Large intestine (tissue), 3 donors: ENCODE data around the gene UBE3A. TPM values are rescaled to one million over a fixed set of nuclear protein-coding genes. Genes with fewer than 3 reads are reported as not detected.
A peak's percentile ranks its signal among the peaks of the same experiment; 100 is the strongest.

Experiments used
- DNase-seq, 2 donors: peaks; one replicate each; pipeline versions ENCODE4 v3.0.0 to v3.0.0-alpha.2; 2013
- H3K27ac ChIP-seq: one replicate; pipeline ENCODE4 v1.5.1; 2013; ENCODE audit warnings: low read length
- H3K27me3 ChIP-seq: 2 replicates; pipeline ENCODE4 v1.6.1; 2013; ENCODE audit warnings: low read length; ENCODE audit not compliant: control insufficient read depth, insufficient read depth
- H3K36me3 ChIP-seq: 2 replicates; pipeline ENCODE4 v1.6.1; 2013; ENCODE audit warnings: low read length; ENCODE audit not compliant: control insufficient read depth, insufficient read depth
- H3K4me1 ChIP-seq: one replicate; pipeline ENCODE4 v1.6.1; 2013; ENCODE audit warnings: low read length; ENCODE audit not compliant: control insufficient read depth, insufficient read depth
- H3K4me3 ChIP-seq: one replicate; pipeline ENCODE4 v1.5.1; 2013; ENCODE audit warnings: low read length
- H3K9me3 ChIP-seq: one replicate; pipeline ENCODE4 v1.6.1; 2013; ENCODE audit warnings: mild to moderate bottlenecking, low read depth, low read length, moderate library complexity; ENCODE audit not compliant: control insufficient read depth
- WGBS: methylation state at CpG from one replicate; pipeline ENCODE4 v1.1.5; 2013; ENCODE audit warnings: low lambda C conversion rate; ENCODE audit not compliant: insufficient coverage; 5-methylcytosine and 5-hydroxymethylcytosine counted together
- polyA plus RNA-seq: library from polyadenylated mRNA; unstranded; fragments of 120-200 nt; gene quantifications from one replicate; pipeline ENCODE4 v1.2.1, GENCODE V29; 2013

UBE3A gene
- polyA plus RNA-seq, 1 donor: 54.5 TPM

DNA sequence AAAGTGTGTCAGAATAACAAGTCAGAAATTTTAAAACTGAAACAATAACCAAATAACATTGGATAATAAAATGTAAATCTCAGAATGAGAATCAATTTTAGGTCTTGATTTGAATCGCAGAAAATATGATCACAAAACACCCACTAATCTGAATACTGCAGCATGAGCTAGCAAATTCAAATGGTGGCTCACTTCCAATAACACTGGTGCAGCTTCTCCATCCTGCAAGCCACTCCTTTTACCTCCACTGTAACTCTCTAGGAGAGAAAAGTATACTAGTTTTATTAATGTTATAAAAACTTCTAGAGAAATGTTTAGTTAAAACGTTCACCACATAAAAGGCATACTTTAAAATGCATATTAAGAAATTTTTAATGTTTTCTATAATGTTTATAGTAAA, 30.4 kb downstream of the UBE3A start:
- no peak for DNase-seq

DNA sequence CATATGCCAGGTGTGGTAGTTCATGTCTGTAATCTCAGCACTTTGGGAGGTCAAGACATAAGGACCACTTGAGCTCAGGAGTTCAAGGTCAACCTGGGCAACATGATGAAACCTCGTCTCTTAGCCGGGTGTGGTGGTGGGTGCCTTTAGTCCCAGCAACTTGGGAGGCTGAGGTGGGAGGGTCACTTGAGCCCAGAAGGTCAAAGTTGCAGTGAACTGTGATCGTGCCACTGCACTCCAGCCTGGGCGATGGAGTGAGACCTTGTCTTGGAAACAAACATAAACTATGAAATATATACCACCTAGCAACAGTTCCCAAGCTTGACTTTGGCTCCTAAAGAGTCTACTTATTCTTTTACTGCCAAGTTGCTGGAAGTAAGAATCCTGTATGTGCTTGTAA, 30.9 kb downstream of the UBE3A start:
- DNase-seq: no peak
- Histone ChIP-seq H3K36me3 (peaks cover 19% of the 10 kb centered on the region), H3K27ac (no peak overlapping the region), H3K9me3 (no peaks in the 10 kb centered on the region), H3K4me1 (no peaks in the 10 kb centered on the region), H3K27me3 (no peaks in the 10 kb centered on the region), H3K4me3 (no peak overlapping the region)
- WGBS: no CpG with 5 or more reads among the region's 4 CpGs

More for the DNA sequence above, 30.4 kb downstream of the UBE3A start:
- Histone ChIP-seq H3K36me3 (peaks cover 15% of the 10 kb centered on the region), H3K27ac (no peak overlapping the region), H3K9me3 (no peaks in the 10 kb centered on the region), H3K27me3 (no peaks in the 10 kb centered on the region), H3K4me1 (no peaks in the 10 kb centered on the region), H3K4me3 (no peak overlapping the region)
- WGBS: 83% methylated on average over 1 of the region's 2 CpGs

DNA sequence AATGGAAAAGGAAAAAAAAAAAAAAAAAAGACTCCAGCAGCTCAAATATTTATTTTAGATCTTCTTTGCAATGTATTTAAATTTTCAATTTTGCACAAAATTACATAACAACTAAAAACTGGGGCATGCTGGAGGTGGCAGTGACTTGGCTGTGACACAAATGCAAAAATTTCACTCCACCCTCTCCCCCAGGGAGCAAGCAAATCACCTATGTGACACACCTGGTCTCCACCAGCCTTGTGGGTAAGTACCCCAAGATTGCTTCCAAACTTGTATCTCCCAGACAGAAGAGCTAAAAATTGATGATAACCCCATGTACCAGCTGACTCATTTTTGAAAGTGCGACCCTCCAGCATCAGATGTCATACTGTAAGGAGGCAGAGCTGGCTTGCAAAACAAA, 32.0 kb downstream of the UBE3A start:
- WGBS: 100% methylated on average over 1 of the region's 1 CpG
- H3K4me3 ChIP-seq: no peak overlapping the region
- peaks cover 7% of the 10 kb centered on the region for H3K9me3 ChIP-seq
- peaks cover 30% of the 10 kb centered on the region for H3K36me3 ChIP-seq
- no peak overlapping the region for H3K27ac ChIP-seq
- H3K4me1 ChIP-seq: no peaks in the 10 kb centered on the region
- no peaks in the 10 kb centered on the region for H3K27me3 ChIP-seq
- no peak for DNase-seq

DNA sequence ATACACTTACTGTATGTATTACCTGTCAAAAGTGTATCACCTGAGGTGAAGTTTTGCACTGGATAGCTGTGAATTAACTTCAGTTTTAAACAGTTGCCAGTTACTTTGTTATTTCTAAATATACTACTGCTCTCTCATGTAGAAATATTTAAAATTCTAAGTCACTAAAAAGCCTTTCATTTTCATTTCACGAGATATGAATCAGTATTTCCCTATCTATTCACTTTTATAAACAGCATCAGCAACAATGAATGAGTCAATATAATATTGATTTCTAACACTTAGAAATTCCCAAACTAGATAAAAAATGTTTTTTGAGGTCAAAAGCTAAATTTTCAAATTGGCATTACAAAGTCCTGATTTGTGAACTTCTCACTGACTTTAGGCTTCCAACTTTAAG, 32.6 kb downstream of the UBE3A start:
- H3K9me3 ChIP-seq: peaks cover 13% of the 10 kb centered on the region
- DNase-seq: no peak
- peaks cover 30% of the 10 kb centered on the region for H3K36me3 ChIP-seq
- H3K27me3 ChIP-seq: no peaks in the 10 kb centered on the region
- WGBS: 100% methylated on average over 1 of the region's 1 CpG
- H3K4me1 ChIP-seq: no peaks in the 10 kb centered on the region
- H3K27ac ChIP-seq: no peak overlapping the region
- no peak overlapping the region for H3K4me3 ChIP-seq

DNA sequence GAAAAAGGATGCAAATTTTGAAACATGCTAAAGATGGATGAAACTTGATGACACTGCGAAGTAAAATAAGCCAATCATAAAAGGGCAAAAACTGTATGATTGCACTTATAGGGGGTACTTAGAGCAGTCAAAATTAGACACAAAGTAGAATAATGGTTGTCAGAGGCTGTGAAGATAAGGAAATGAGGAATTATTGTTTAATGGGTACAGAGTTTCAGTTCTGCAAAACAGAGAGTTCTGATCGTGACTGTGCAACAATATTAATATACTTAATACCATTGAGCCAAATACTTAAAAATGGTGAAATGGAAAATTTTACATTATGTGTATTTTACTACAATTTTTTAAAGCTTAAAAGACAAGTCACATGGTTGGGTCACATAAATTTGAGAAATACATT, 35.1 kb downstream of the UBE3A start:
- H3K4me1 ChIP-seq: no peaks in the 10 kb centered on the region
- no peaks in the 10 kb centered on the region for H3K27me3 ChIP-seq
- no peak for DNase-seq
- H3K4me3 ChIP-seq: no peak overlapping the region
- 100% methylated on average over 2 of the region's 2 CpGs for WGBS
- peaks cover 30% of the 10 kb centered on the region for H3K36me3 ChIP-seq
- H3K9me3 ChIP-seq: peaks cover 15% of the 10 kb centered on the region
- no peak overlapping the region for H3K27ac ChIP-seq

DNA sequence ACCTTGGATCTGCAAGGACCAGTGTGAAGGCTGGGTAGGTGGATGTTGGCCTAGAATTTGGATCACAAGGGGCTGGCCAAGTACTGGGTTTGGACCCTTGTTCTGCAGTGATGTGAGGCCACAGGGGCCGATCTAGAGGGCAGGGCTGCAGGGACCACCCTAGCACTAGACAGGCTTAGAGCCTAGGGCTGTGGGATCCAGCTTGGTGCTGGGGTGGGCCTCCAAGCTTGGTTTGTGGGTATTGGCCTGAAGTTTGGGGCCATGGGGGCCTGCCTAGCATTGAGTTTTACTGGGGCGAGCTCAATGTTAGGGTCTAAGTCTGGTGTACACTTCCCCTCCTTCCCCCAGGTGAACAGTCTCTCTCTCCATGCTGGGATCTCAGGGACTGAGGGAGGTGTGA, 36.5 kb downstream of the UBE3A start:
- Histone ChIP-seq H3K27ac (no peak overlapping the region), H3K4me3 (no peak overlapping the region), H3K4me1 (no peaks in the 10 kb centered on the region), H3K27me3 (no peaks in the 10 kb centered on the region), H3K9me3 (peaks cover 15% of the 10 kb centered on the region), H3K36me3 (peaks cover 30% of the 10 kb centered on the region)
- peak in 1 of 2 donors; percentile 7 for DNase-seq
- WGBS: no CpG with 5 or more reads among the region's 2 CpGs

DNA sequence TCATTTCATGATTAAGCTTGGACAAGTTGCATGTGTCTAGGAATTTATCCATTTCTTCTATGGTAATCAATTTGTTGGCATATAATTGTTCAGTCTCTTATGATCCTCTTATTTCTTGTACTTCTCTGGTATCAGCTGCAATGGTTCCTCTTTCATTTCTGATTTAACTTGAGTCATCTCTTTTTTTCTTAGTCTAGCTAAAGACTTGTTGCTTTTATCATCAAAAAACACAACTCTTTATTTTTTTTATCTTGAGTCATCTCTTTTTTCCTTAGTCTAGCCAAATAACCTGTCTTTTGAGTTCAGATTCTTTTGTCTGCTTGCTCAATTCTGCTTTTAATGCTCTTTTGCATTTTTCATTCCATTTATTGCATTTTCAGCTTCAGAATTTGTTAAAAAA, 37.3 kb downstream of the UBE3A start:
- Histone ChIP-seq H3K9me3 (peaks cover 15% of the 10 kb centered on the region), H3K27me3 (no peaks in the 10 kb centered on the region), H3K4me1 (no peaks in the 10 kb centered on the region), H3K27ac (no peak overlapping the region), H3K36me3 (peaks cover 30% of the 10 kb centered on the region), H3K4me3 (no peak overlapping the region)
- DNase-seq: no peak

DNA sequence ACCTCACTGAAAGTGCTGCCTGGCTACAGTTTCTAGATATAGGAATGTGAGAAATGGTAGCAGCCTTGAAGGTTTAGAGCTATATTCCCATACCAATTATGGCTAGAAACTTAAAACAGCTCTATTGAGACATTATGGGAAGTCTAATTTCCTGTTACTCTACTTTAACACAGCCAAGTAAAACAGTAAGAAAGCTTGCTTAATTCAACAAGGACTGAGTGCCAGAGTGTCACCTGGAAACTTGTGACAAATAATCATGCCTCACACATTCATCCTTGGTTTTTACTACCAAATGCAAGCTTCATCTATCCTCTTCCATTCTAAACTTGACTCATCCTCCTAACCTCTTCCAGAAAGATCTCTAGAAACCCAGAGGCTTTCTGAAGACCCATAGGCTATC, 41.7 kb downstream of the UBE3A start:
- no peak overlapping the region for H3K27ac ChIP-seq
- H3K4me1 ChIP-seq: no peaks in the 10 kb centered on the region
- peaks cover 6% of the 10 kb centered on the region for H3K36me3 ChIP-seq
- H3K27me3 ChIP-seq: no peaks in the 10 kb centered on the region
- DNase-seq: no peak
- no peak overlapping the region for H3K4me3 ChIP-seq
- H3K9me3 ChIP-seq: peaks cover 11% of the 10 kb centered on the region

DNA sequence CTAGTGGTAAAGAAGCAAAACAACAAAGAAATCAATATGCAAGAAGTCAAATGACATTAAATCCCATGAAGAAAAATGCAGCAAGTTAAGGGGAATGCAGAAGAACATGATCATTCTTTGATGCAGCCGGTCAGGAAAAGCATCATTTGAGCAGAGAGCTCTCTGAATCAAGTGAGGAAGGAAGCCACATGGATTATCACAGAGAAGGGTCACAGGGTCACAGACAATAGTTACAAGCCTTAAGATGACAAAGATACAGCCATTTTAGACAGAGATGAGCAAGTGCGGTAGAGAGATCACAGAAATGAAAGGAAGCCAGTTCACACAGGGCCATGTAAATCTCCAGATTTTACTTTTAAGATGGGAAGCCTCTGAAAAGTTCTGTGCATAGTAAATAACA, 43.9 kb downstream of the UBE3A start:
- 80% methylated on average over 2 of the region's 2 CpGs for WGBS
- H3K4me1 ChIP-seq: no peaks in the 10 kb centered on the region
- no peak overlapping the region for H3K4me3 ChIP-seq
- peaks cover 6% of the 10 kb centered on the region for H3K36me3 ChIP-seq
- H3K9me3 ChIP-seq: no peaks in the 10 kb centered on the region
- H3K27ac ChIP-seq: no peak overlapping the region
- DNase-seq: no peak
- no peaks in the 10 kb centered on the region for H3K27me3 ChIP-seq

DNA sequence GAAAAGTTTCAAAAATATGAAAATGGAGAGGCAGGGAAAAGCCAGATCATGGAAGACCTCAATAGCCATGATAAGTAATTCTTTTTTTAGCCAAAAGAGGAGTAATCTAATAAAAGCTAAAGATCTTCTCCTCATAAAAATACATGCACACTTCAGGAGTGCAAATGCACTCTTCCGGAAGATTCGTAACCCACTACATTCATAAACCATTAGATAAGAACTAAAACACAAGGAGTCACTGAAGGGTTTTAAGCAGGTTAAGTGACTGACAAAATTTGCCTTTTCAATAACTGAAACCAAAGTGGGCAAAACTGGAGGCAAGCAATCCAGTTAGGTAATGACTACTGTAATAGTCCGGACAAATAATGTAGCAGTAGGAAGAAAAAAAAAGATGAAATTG, 46.0 kb downstream of the UBE3A start:
- no peak for DNase-seq
- H3K4me3 ChIP-seq: no peak overlapping the region
- no peak overlapping the region for H3K27ac ChIP-seq
- no peaks in the 10 kb centered on the region for H3K27me3 ChIP-seq
- no peaks in the 10 kb centered on the region for H3K9me3 ChIP-seq
- H3K36me3 ChIP-seq: peaks cover 8% of the 10 kb centered on the region
- WGBS: 100% methylated on average over 1 of the region's 3 CpGs
- H3K4me1 ChIP-seq: no peaks in the 10 kb centered on the region

DNA sequence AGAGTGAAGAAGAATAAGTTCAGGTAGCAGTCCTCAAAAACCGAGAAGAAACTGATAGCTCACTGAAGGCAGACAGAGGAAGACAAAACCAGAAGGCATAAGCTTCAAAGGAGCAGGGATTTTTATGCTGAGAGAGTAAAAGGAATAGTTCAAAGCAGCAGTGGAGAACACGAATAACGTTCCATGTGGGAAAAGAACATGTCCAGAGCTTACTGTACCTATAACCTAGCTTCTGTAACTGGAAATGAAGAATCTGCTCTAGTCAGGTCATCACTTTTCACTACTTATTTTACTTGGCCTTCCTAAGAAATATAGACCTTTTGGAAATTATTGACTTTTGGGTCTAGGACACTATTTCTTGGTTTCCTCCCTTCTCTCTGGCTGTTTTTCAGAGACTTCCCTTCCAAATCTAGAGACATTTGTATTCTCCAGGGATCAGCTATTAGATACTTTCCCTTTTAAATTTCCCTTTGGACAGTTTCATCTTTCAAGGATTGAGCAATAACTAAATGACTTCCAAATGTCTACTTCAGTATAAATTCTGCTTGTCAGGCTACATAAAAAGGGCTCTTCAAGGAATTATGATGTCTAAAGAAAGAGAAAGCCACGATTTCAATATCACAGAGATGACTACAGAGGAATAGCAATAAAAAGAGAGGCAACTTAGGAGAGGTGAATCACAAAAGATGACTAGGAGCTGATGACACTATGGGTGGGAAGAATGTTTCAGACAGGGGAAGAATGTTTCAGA, 46.7 kb downstream of the UBE3A start:
- Histone ChIP-seq H3K27ac (no peak overlapping the region), H3K4me1 (no peaks in the 10 kb centered on the region), H3K27me3 (no peaks in the 10 kb centered on the region), H3K36me3 (peaks cover 8% of the 10 kb centered on the region), H3K9me3 (no peaks in the 10 kb centered on the region), H3K4me3 (no peak overlapping the region)
- DNase-seq: no peak
- 100% methylated on average over 2 of the region's 4 CpGs for WGBS
